Fibroblast of lung (primary cell): ENCODE data around the gene SOX9. TPM values are rescaled to one million over a fixed set of nuclear protein-coding genes. Genes with fewer than 3 reads are reported as not detected.

Experiments
- DNase-seq, 2 donors: peaks; one replicate each; pipeline versions ENCODE4 v3.0.0 to v3.0.0-alpha.2; 2010; ENCODE audit warnings: low read depth in 2 of 2
- H2AFZ ChIP-seq: 2 replicates; pipeline ENCODE4 v1.5.1; 2012; ENCODE audit warnings: low read length, control low read depth, inconsistent platforms
- H3K27ac ChIP-seq: 2 replicates; pipeline ENCODE4 v1.5.1; 2011; ENCODE audit warnings: low read length, control low read depth; ENCODE audit not compliant: insufficient read depth
- H3K27me3 ChIP-seq: 2 replicates; pipeline ENCODE4 v1.5.1; 2011; ENCODE audit warnings: mild to moderate bottlenecking, low read length; ENCODE audit not compliant: control insufficient read depth, insufficient read depth
- H3K36me3 ChIP-seq: 2 replicates; pipeline ENCODE4 v1.5.1; 2011; ENCODE audit warnings: low read length; ENCODE audit not compliant: control insufficient read depth, insufficient read depth
- H3K4me1 ChIP-seq: 2 replicates; pipeline ENCODE4 v1.5.1; 2011; ENCODE audit warnings: low read length; ENCODE audit not compliant: control insufficient read depth, insufficient read depth; ENCODE audit errors: extremely low read depth
- H3K4me2 ChIP-seq: 2 replicates; pipeline ENCODE4 v1.5.1; 2011; ENCODE audit warnings: low read length, control low read depth; ENCODE audit not compliant: insufficient read depth; ENCODE audit errors: extremely low read depth
- H3K4me3 ChIP-seq, 4 experiments: fragments of 200-600 bp in 1 of 4; sonication (generic) in 1 of 4; replicated peaks in 1 of 4; 2 replicates each; pipeline ENCODE4 v1.5.1; 2011 to 2016; ENCODE audit warnings: low read length in 4 of 4, low read depth in 3 of 4, mild to moderate bottlenecking in 3 of 4, control low read depth in 2 of 4, inconsistent platforms in 1 of 4, mixed read lengths in 1 of 4; ENCODE audit not compliant: insufficient read depth in 1 of 4; ENCODE audit errors: control extremely low read depth in 1 of 4
- H3K79me2 ChIP-seq: 2 replicates; pipeline ENCODE4 v1.5.1; 2012; ENCODE audit warnings: mild to moderate bottlenecking, low read length, inconsistent platforms; ENCODE audit not compliant: control insufficient read depth, insufficient read depth
- H3K9ac ChIP-seq: 2 replicates; pipeline ENCODE4 v1.5.1; 2011; ENCODE audit warnings: mild to moderate bottlenecking, low read length, control low read depth; ENCODE audit not compliant: insufficient read depth
- H3K9me3 ChIP-seq: 2 replicates; pipeline ENCODE4 v1.5.1; 2012; ENCODE audit warnings: low read depth, low read length; ENCODE audit not compliant: control insufficient read depth, insufficient read depth
- H4K20me1 ChIP-seq: 2 replicates; pipeline ENCODE4 v1.5.1; 2011; ENCODE audit warnings: low read length; ENCODE audit not compliant: control insufficient read depth, insufficient read depth; ENCODE audit errors: extremely low read depth
- EZH2 ChIP-seq: IDR thresholded peaks from 2 replicates; pipeline ENCODE4 v1.5.1; 2012; ENCODE audit warnings: low read length, control low read depth, mild to moderate bottlenecking; ENCODE audit errors: missing control alignments
- polyA plus RNA-seq, 2 donors: library from polyadenylated mRNA; depleted of rRNA in 1 of 2; stranded (reverse) in 1 of 2; unstranded in 1 of 2; fragments of >200 nt; gene quantifications; 2 replicates each; pipeline ENCODE4 v1.2.1, GENCODE V29; 2011 to 2012; ENCODE audit warnings: missing spikeins in 1 of 2
- total RNA-seq: library from RNA; depleted of rRNA; stranded (reverse); fragments of >200 nt; gene quantifications from 2 replicates; pipeline ENCODE4 v1.2.1, GENCODE V29; 2014
- TF ChIP-seq, protein P1 (sequence below), 2 donors: IDR thresholded peaks in 1 of 2; conservative IDR thresholded peaks in 1 of 2; 1 replicate in 1 of 2; 2 replicates in 1 of 2; pipeline ENCODE4 v1.5.1; 2011 to 2012; ENCODE audit warnings: low read length in 2 of 2, control low read depth in 1 of 2, inconsistent platforms in 1 of 2, low read depth in 1 of 2, mild to moderate bottlenecking in 1 of 2

Gene SOX9
- total and polyA plus RNA-seq, 2 donors (not counting 1 experiment from before 2014, with no cell fraction given) = 3.1 to 5.4 TPM

DNA sequence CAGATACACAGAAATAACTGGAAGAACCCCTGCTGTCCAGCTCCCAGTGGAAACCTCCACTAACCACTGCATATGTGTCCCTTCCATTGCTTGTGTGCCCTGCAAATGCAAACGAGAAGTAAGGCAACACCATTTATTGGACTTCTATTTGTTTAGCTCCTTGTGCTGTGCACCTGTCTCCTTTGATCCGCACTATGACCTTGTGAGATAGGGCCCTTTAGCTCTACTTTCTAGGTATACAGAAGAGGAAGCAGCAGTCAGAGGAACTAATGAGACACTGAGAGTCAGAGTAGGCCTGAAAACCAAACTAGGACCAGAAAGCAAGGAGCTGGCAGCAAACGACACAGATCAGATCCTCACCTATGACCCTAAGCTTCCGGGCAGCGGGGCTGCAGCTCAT, 22.4 kb downstream of the SOX9 start:
- no peaks in the 10 kb centered on the region for H3K79me2 ChIP-seq
- H2AFZ ChIP-seq = no peak overlapping the region
- H3K36me3 ChIP-seq = no peaks in the 10 kb centered on the region
- peaks cover 2% of the 10 kb centered on the region for H3K27me3 ChIP-seq
- DNase-seq = no peak
- H3K9ac ChIP-seq = no peak overlapping the region
- no peaks in the 10 kb centered on the region for H3K9me3 ChIP-seq
- no peak overlapping the region for H3K4me3 ChIP-seq
- no peak for TF ChIP-seq EZH2
- TF ChIP-seq, protein P1, sequence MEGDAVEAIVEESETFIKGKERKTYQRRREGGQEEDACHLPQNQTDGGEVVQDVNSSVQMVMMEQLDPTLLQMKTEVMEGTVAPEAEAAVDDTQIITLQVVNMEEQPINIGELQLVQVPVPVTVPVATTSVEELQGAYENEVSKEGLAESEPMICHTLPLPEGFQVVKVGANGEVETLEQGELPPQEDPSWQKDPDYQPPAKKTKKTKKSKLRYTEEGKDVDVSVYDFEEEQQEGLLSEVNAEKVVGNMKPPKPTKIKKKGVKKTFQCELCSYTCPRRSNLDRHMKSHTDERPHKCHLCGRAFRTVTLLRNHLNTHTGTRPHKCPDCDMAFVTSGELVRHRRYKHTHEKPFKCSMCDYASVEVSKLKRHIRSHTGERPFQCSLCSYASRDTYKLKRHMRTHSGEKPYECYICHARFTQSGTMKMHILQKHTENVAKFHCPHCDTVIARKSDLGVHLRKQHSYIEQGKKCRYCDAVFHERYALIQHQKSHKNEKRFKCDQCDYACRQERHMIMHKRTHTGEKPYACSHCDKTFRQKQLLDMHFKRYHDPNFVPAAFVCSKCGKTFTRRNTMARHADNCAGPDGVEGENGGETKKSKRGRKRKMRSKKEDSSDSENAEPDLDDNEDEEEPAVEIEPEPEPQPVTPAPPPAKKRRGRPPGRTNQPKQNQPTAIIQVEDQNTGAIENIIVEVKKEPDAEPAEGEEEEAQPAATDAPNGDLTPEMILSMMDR (conservative IDR thresholded peaks at IDR 0.05 in 1 of 2, IDR thresholded peaks at IDR 0.05 in 1 of 2; ENCODE audit: low read depth in 1 of 2, low read length in 2 of 2) = no peak
- H3K27ac ChIP-seq = no peak overlapping the region
- H3K4me2 ChIP-seq = no peak overlapping the region
- H3K4me1 ChIP-seq = no peaks in the 10 kb centered on the region
- no peaks in the 10 kb centered on the region for H4K20me1 ChIP-seq

DNA sequence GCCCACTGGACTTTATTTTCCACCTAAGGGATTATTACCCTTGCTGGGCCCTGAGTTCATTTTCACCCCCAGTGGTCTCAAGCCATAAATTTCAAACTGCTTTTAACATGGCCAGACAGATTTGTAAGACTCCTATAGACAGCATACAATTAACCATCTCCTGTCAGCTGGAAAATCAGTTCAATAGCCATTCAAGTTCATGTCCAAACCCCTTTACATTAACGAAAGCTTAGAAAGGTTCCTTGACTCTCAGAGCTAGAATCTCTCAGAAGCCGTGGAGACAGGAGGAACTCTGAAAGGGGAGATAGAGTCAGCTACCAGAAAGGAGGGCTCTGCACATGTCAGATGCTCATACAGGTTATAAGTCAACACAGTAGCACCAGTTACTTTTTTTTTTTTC, 23.3 kb downstream of the SOX9 start:
- Histone ChIP-seq H3K9me3 (no peaks in the 10 kb centered on the region), H3K79me2 (no peaks in the 10 kb centered on the region), H3K36me3 (no peaks in the 10 kb centered on the region), H3K4me1 (no peaks in the 10 kb centered on the region), H3K27ac (no peak overlapping the region), H3K4me3 (no peak overlapping the region), H2AFZ (no peak overlapping the region), H4K20me1 (no peaks in the 10 kb centered on the region), H3K27me3 (peaks cover 2% of the 10 kb centered on the region), H3K4me2 (no peak overlapping the region), H3K9ac (no peak overlapping the region)
- no peak for DNase-seq
- TF ChIP-seq, protein P1 (conservative IDR thresholded peaks at IDR 0.05 in 1 of 2, IDR thresholded peaks at IDR 0.05 in 1 of 2; ENCODE audit: low read depth in 1 of 2, low read length in 2 of 2) = no peak
- TF ChIP-seq EZH2 = no peak

DNA sequence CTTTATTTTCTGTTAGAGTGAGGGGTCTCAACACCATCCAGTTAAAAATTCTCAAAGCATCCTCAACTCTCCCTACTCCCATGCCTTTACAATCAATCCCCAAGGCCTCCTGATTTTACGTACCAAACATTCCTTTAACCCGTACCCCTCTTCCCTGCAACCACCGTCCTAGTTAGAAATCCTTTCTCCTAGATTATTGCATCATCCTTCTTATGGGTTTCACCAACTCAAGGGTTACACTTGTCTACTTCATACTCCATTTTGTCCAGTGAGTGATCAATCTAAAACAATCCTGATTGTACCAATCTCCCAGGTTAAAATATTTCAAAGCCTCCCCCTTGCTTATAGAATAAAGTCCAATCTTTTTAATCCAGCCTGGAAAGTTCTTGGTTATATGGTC, 24.7 kb downstream of the SOX9 start:
- no peak overlapping the region for H3K27ac ChIP-seq
- no peak overlapping the region for H2AFZ ChIP-seq
- H3K4me1 ChIP-seq = no peaks in the 10 kb centered on the region
- no peaks in the 10 kb centered on the region for H3K79me2 ChIP-seq
- H3K4me3 ChIP-seq = no peak overlapping the region
- H4K20me1 ChIP-seq = no peaks in the 10 kb centered on the region
- no peak for DNase-seq
- TF ChIP-seq, protein P1 (conservative IDR thresholded peaks at IDR 0.05 in 1 of 2, IDR thresholded peaks at IDR 0.05 in 1 of 2; ENCODE audit: low read depth in 1 of 2, low read length in 2 of 2) = no peak
- no peak for TF ChIP-seq EZH2
- H3K4me2 ChIP-seq = no peak overlapping the region
- H3K36me3 ChIP-seq = no peaks in the 10 kb centered on the region
- H3K9ac ChIP-seq = no peak overlapping the region
- no peaks in the 10 kb centered on the region for H3K9me3 ChIP-seq
- peaks cover 2% of the 10 kb centered on the region for H3K27me3 ChIP-seq
